Neural cell (in vitro differentiated cells): ENCODE results near the gene CPLX4. TPM values are rescaled to one million over a fixed set of nuclear protein-coding genes. Genes with fewer than 3 reads are reported as not detected.

ENCODE experiments used
- H2AFZ ChIP-seq: fragments of 200-600, 300-800 bp; sonication (generic), shearing (Covaris generic); 2 replicates; pipeline ENCODE4 v1.6.0; 2014; ENCODE audit warnings: low read depth, mild to moderate bottlenecking, antibody characterized with exemption, low read length, moderate library complexity
- H3F3A ChIP-seq: fragments of 200-600 bp; shearing (Covaris generic); 2 replicates; pipeline ENCODE4 v1.6.1; 2016; ENCODE audit warnings: mild to moderate bottlenecking, moderate library complexity, mixed read lengths, antibody characterized with exemption, low read length; ENCODE audit not compliant: insufficient read depth, poor library complexity, severe bottlenecking
- H3K27ac ChIP-seq: fragments of 200-600, 300-800 bp; sonication (generic), shearing (Covaris generic); 2 replicates; pipeline ENCODE4 v1.5.1; 2014; ENCODE audit warnings: mild to moderate bottlenecking, low read length, moderate library complexity
- H3K27me3 ChIP-seq: fragments of 300-800, 200-600 bp; sonication (generic), shearing (Covaris generic); 2 replicates; pipeline ENCODE4 v1.6.0; 2014; ENCODE audit warnings: mild to moderate bottlenecking, low read depth, low read length, moderate library complexity; ENCODE audit not compliant: insufficient read depth
- H3K36me3 ChIP-seq: fragments of 300-800, 200-600 bp; sonication (generic), shearing (Covaris generic); 2 replicates; pipeline ENCODE4 v1.5.1; 2014; ENCODE audit warnings: mild to moderate bottlenecking, antibody characterized with exemption, low read length, moderate library complexity; ENCODE audit not compliant: insufficient read depth
- H3K4me2 ChIP-seq: fragments of 300-800, 200-600 bp; sonication (generic), shearing (Covaris generic); 2 replicates; pipeline ENCODE4 v1.6.0; 2014; ENCODE audit warnings: mild to moderate bottlenecking, low read length
- H3K4me3 ChIP-seq: fragments of 300-800, 200-600 bp; sonication (generic), shearing (Covaris generic); 2 replicates; pipeline ENCODE4 v1.5.1; 2014; ENCODE audit warnings: mild to moderate bottlenecking, low read length, moderate library complexity
- H3K79me2 ChIP-seq: fragments of 200-600 bp; shearing (Covaris generic); replicated peaks from 2 replicates; pipeline ENCODE4 v1.6.0; 2014; ENCODE audit warnings: mild to moderate bottlenecking, low read length, moderate library complexity; ENCODE audit not compliant: insufficient read depth
- H3K9ac ChIP-seq: fragments of 300-800, 200-600 bp; sonication (generic), shearing (Covaris generic); 2 replicates; pipeline ENCODE4 v1.6.1; 2016; ENCODE audit warnings: mild to moderate bottlenecking, low read length, mixed read lengths
- H3K9me2 ChIP-seq: fragments of 200-600 bp; shearing (Covaris generic); 2 replicates; pipeline ENCODE4 v1.6.1; 2016; ENCODE audit warnings: mild to moderate bottlenecking, low read length, mixed read lengths; ENCODE audit not compliant: insufficient read depth
- H3K9me3 ChIP-seq: fragments of 200-600, 300-800 bp; sonication (generic), shearing (Covaris generic); 2 replicates; pipeline ENCODE4 v1.6.1; 2016; ENCODE audit warnings: mild to moderate bottlenecking, mixed run types, low read length, moderate library complexity, mixed read lengths
- H4K20me1 ChIP-seq: fragments of 200-600 bp; shearing (Covaris generic); 2 replicates; pipeline ENCODE4 v1.6.1; 2016; ENCODE audit warnings: mild to moderate bottlenecking, mixed run types; ENCODE audit not compliant: insufficient read depth
- EP300 ChIP-seq: fragments of 450-650 bp; conservative IDR thresholded peaks from 2 replicates; pipeline ENCODE4 v1.6.1; 2014; ENCODE audit warnings: antibody characterized with exemption, mild to moderate bottlenecking, moderate library complexity; ENCODE audit not compliant: poor library complexity, severe bottlenecking
- EZH2 ChIP-seq: fragments of 200-600, 300-800 bp; shearing (Covaris generic), sonication (generic); IDR thresholded peaks from 2 replicates; pipeline ENCODE4 v1.6.1; 2014; ENCODE audit warnings: antibody characterized with exemption, low read length, borderline replicate concordance, mild to moderate bottlenecking; ENCODE audit not compliant: insufficient read depth, poor library complexity, severe bottlenecking
- MXI1 ChIP-seq: fragments of 450-650 bp; conservative IDR thresholded peaks from 2 replicates; pipeline ENCODE4 v1.6.1; 2014; ENCODE audit warnings: antibody characterized with exemption, mild to moderate bottlenecking; ENCODE audit not compliant: poor library complexity, severe bottlenecking
- POLR2AphosphoS5 ChIP-seq: IDR thresholded peaks from 2 replicates; pipeline ENCODE4 v1.6.1; 2012
- RAD21 ChIP-seq: fragments of 450-650 bp; conservative IDR thresholded peaks from 2 replicates; pipeline ENCODE4 v1.6.1; 2014; ENCODE audit warnings: antibody characterized with exemption, mild to moderate bottlenecking, moderate library complexity
- SMC3 ChIP-seq: fragments of 450-650 bp; conservative IDR thresholded peaks from 2 replicates; pipeline ENCODE4 v1.6.1; 2014; ENCODE audit warnings: antibody characterized with exemption, mild to moderate bottlenecking, moderate library complexity; ENCODE audit not compliant: poor library complexity
- TAF1 ChIP-seq: IDR thresholded peaks from 2 replicates; pipeline ENCODE4 v1.6.1; 2012; ENCODE audit warnings: low read depth
- polyA plus RNA-seq: library from polyadenylated mRNA; depleted of rRNA; stranded (reverse); fragments of >200 nt; gene quantifications from 2 replicates; pipeline ENCODE4 v1.2.3, GENCODE V29; 2014
- TF ChIP-seq, protein P1 (sequence below): fragments of 450-650 bp; IDR thresholded peaks from 2 replicates; pipeline ENCODE4 v1.5.1; 2014; ENCODE audit warnings: antibody characterized with exemption, mild to moderate bottlenecking, moderate library complexity; ENCODE audit not compliant: poor library complexity, severe bottlenecking
- TF ChIP-seq, protein P2 (sequence below): IDR thresholded peaks from 2 replicates; pipeline ENCODE4 v1.6.1; 2012; ENCODE audit warnings: borderline replicate concordance

CPLX4 gene
- polyA plus RNA-seq, 1 donor from 2014 or later, result not detected

DNA sequence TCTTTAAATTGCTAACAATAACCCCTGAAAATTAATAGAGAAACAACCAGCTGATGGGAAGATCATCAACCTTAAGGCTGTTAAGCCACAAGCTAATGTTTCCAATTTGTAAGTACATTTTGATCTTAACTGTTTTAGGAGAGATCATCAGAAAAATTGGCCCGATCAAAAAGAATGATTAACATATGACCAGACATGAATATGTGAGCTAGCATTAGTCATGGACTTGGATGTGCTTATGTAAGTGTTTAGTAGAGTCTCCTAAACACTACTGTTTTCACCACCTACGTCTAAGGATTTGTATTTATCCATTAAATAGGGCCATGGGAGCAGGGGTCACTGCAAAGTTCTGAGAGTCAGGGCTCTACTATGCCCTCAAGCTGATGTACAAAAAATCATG is 36.3 kb upstream of the CPLX4 start:
- Histone ChIP-seq H3K27ac (no peak overlapping the region), H3F3A (no peaks in the 10 kb centered on the region), H3K4me2 (no peak overlapping the region), H4K20me1 (no peaks in the 10 kb centered on the region), H3K9ac (no peak overlapping the region), H3K4me3 (no peak overlapping the region), H3K9me3 (no peaks in the 10 kb centered on the region), H3K36me3 (peaks cover 11% of the 10 kb centered on the region), H3K9me2 (no peaks in the 10 kb centered on the region), H2AFZ (no peak overlapping the region), H3K79me2 (peaks cover 20% of the 10 kb centered on the region), H3K27me3 (peaks cover 3% of the 10 kb centered on the region)
- no peak for TF ChIP-seq EZH2
- no peak for TF ChIP-seq POLR2AphosphoS5
- TF ChIP-seq RAD21, result no peak
- TF ChIP-seq, protein P1, sequence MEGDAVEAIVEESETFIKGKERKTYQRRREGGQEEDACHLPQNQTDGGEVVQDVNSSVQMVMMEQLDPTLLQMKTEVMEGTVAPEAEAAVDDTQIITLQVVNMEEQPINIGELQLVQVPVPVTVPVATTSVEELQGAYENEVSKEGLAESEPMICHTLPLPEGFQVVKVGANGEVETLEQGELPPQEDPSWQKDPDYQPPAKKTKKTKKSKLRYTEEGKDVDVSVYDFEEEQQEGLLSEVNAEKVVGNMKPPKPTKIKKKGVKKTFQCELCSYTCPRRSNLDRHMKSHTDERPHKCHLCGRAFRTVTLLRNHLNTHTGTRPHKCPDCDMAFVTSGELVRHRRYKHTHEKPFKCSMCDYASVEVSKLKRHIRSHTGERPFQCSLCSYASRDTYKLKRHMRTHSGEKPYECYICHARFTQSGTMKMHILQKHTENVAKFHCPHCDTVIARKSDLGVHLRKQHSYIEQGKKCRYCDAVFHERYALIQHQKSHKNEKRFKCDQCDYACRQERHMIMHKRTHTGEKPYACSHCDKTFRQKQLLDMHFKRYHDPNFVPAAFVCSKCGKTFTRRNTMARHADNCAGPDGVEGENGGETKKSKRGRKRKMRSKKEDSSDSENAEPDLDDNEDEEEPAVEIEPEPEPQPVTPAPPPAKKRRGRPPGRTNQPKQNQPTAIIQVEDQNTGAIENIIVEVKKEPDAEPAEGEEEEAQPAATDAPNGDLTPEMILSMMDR, result no peak
- TF ChIP-seq, protein P2, sequence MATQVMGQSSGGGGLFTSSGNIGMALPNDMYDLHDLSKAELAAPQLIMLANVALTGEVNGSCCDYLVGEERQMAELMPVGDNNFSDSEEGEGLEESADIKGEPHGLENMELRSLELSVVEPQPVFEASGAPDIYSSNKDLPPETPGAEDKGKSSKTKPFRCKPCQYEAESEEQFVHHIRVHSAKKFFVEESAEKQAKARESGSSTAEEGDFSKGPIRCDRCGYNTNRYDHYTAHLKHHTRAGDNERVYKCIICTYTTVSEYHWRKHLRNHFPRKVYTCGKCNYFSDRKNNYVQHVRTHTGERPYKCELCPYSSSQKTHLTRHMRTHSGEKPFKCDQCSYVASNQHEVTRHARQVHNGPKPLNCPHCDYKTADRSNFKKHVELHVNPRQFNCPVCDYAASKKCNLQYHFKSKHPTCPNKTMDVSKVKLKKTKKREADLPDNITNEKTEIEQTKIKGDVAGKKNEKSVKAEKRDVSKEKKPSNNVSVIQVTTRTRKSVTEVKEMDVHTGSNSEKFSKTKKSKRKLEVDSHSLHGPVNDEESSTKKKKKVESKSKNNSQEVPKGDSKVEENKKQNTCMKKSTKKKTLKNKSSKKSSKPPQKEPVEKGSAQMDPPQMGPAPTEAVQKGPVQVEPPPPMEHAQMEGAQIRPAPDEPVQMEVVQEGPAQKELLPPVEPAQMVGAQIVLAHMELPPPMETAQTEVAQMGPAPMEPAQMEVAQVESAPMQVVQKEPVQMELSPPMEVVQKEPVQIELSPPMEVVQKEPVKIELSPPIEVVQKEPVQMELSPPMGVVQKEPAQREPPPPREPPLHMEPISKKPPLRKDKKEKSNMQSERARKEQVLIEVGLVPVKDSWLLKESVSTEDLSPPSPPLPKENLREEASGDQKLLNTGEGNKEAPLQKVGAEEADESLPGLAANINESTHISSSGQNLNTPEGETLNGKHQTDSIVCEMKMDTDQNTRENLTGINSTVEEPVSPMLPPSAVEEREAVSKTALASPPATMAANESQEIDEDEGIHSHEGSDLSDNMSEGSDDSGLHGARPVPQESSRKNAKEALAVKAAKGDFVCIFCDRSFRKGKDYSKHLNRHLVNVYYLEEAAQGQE, result no peak
- TF ChIP-seq TAF1, result no peak
- TF ChIP-seq SMC3, result no peak
- TF ChIP-seq MXI1, result no peak
- no peak for TF ChIP-seq EP300

DNA sequence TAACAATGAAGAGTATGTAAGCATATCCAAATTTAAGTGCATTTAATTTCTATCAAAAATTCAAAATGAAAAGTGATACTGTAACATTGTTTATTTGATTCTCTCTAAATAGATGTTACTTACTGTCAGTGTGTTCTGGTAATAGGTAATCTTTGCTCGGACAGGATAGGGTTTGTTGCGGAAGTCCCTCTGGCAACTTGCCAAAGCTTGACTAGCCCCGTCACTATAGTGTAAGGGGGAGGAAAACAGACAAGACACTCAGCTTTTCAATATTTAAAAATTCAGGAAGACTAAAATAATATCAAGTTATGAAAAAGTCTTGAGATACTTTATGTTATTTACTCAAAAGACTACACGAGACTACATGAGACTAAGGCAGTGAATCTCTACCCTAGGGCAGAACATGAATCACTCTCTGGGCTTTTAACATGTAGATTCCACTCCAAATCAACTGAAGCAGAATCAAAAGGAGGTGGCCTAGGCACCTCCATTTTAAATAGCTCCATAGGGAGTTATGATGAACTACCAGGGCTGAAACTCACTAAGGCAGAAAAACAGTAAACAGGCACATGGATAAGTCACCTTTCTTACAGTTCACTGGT is 34.7 kb upstream of the CPLX4 start:
- Histone ChIP-seq H3K36me3 (peaks cover 13% of the 10 kb centered on the region), H3K9me2 (no peaks in the 10 kb centered on the region), H4K20me1 (no peaks in the 10 kb centered on the region), H3K79me2 (peaks cover 16% of the 10 kb centered on the region), H3K27ac (no peak overlapping the region), H3K9ac (no peak overlapping the region), H3K9me3 (no peaks in the 10 kb centered on the region), H3K4me3 (no peak overlapping the region), H3K4me2 (no peak overlapping the region), H3K27me3 (no peaks in the 10 kb centered on the region), H2AFZ (no peak overlapping the region), H3F3A (no peaks in the 10 kb centered on the region)
- TF ChIP-seq, protein P2, result no peak
- no peak for TF ChIP-seq POLR2AphosphoS5
- TF ChIP-seq EZH2, result no peak
- no peak for TF ChIP-seq SMC3
- TF ChIP-seq EP300, result no peak
- no peak for TF ChIP-seq TAF1
- TF ChIP-seq, protein P1, result no peak
- TF ChIP-seq MXI1, result no peak
- no peak for TF ChIP-seq RAD21
